K562 (cell line): ENCODE results near the gene EIF5B. TPM values are rescaled to one million over a fixed set of nuclear protein-coding genes. Genes with fewer than 3 reads are reported as not detected.

Experiments
- ATAC-seq: fragments of 200-7000 bp; cut with Tn5 transposase; 3 replicates; pipeline ENCODE4 v1.9.1; 2020; ENCODE audit warnings: moderate library complexity
- BruUV-seq: library from RNA; stranded (reverse); fragments of 400-500 nt; replicated peaks from 2 replicates; lab custom pipeline; 2021; lab: Mats Ljungman, UMichigan
- CTCF ChIA-PET: fragments of 300-600 bp; formaldehyde crosslinking; extraction: SDS; loops from one replicate; lab custom pipeline; 2021; ENCODE audit warnings: low intra/inter-chr PET ratio; lab: Yijun Ruan, JAX
- POLR2A ChIA-PET: fragments of 300-600, 350-650 bp; sonication (Branson Sonifier 250); formaldehyde crosslinking; extraction: SDS; loops from one replicate; lab custom pipeline; 2021; ENCODE audit warnings: antibody characterized with exemption, inconsistent platforms; lab: Yijun Ruan, JAX
- DNase-seq, 4 experiments: peaks; one replicate each; pipeline versions ENCODE4 v3.0.0 to v3.0.0-alpha.2; 2011 to 2018; ENCODE audit warnings: low spot score in 3 of 4, mixed read lengths in 3 of 4; ENCODE audit errors: extremely low read depth in 1 of 4
- FAIRE-seq: peaks from 2 replicates; lab custom pipeline; 2011; peaks lifted over from hg19 to GRCh38; lab: Jason Lieb, UNC
- H2AFZ ChIP-seq: 2 replicates; pipeline ENCODE4 v1.6.0; 2011; ENCODE audit warnings: low read depth, low read length, control low read depth, inconsistent platforms
- H3K27ac ChIP-seq: fragments of 200-600 bp; 3 replicates; pipeline ENCODE4 v1.8.0; 2011; ENCODE audit warnings: low read depth, mild to moderate bottlenecking, control low read depth, inconsistent platforms, low read length, moderate library complexity, mixed read lengths; ENCODE audit errors: extremely low read depth
- H3K27me3 ChIP-seq, 2 experiments: fragments of 300-600 bp in 1 of 2; 2 replicates in 1 of 2; 3 replicates in 1 of 2; pipeline versions ENCODE4 v1.6.0 to v1.8.0; 2011; ENCODE audit warnings: inconsistent platforms in 2 of 2, low read length in 2 of 2, mild to moderate bottlenecking in 1 of 2, mixed read lengths in 1 of 2, moderate library complexity in 1 of 2; ENCODE audit not compliant: control insufficient read depth in 2 of 2, insufficient read depth in 2 of 2
- H3K36me3 ChIP-seq: fragments of 300-600 bp; 3 replicates; pipeline ENCODE4 v1.8.0; 2011; ENCODE audit warnings: mild to moderate bottlenecking, low read length, inconsistent platforms; ENCODE audit not compliant: control insufficient read depth, insufficient read depth
- H3K4me1 ChIP-seq, 2 experiments: fragments of 200-600 bp in 1 of 2; replicated peaks in 1 of 2; 2 replicates in 1 of 2; 3 replicates in 1 of 2; pipeline versions ENCODE4 v1.5.1 to v1.8.0; 2011; ENCODE audit warnings: inconsistent platforms in 2 of 2, low read length in 2 of 2, mild to moderate bottlenecking in 1 of 2, mixed read lengths in 1 of 2, moderate library complexity in 1 of 2; ENCODE audit not compliant: control insufficient read depth in 2 of 2, insufficient read depth in 2 of 2
- H3K4me2 ChIP-seq: 2 replicates; pipeline ENCODE4 v1.6.1; 2011; ENCODE audit warnings: low read length, control low read depth, inconsistent platforms, mixed read lengths; ENCODE audit not compliant: insufficient read depth
- H3K4me3 ChIP-seq: fragments of 200-600 bp; sonication (generic), shearing (Covaris generic); 2 replicates; pipeline ENCODE4 v1.5.1; 2016; ENCODE audit warnings: control low read depth, inconsistent platforms
- H3K79me2 ChIP-seq: fragments of 200-600 bp; 3 replicates; pipeline ENCODE4 v1.8.0; 2011; ENCODE audit warnings: low read length, inconsistent platforms; ENCODE audit not compliant: control insufficient read depth, insufficient read depth
- H3K9ac ChIP-seq, 2 experiments: 2 replicates each; pipeline versions ENCODE4 v1.6.0 to v1.6.1; 2011; ENCODE audit warnings: low read depth in 2 of 2, low read length in 2 of 2, control low read depth in 1 of 2, inconsistent platforms in 1 of 2, mild to moderate bottlenecking in 1 of 2, mixed read lengths in 1 of 2; ENCODE audit not compliant: insufficient read depth in 1 of 2
- H3K9me1 ChIP-seq: one replicate; pipeline ENCODE4 v1.6.0; 2011; ENCODE audit warnings: inconsistent platforms, mild to moderate bottlenecking, low read length, moderate library complexity; ENCODE audit not compliant: control insufficient read depth, insufficient read depth
- H3K9me3 ChIP-seq: replicated peaks from 2 replicates; pipeline ENCODE4 v1.5.1; 2011; ENCODE audit warnings: low read depth, low read length, inconsistent platforms; ENCODE audit not compliant: control insufficient read depth, insufficient read depth
- H4K20me1 ChIP-seq: replicated peaks from 2 replicates; pipeline ENCODE4 v1.6.1; 2011; ENCODE audit warnings: low read length, inconsistent platforms, mixed read lengths; ENCODE audit not compliant: control insufficient read depth, insufficient read depth
- SIRT6 ChIP-seq: IDR thresholded peaks from one replicate; pipeline ENCODE4 v1.6.1; 2012; ENCODE audit warnings: low read depth, mild to moderate bottlenecking, control low read depth, inconsistent platforms, low read length, moderate library complexity
- ZKSCAN8 ChIP-seq: fragments of 200-800 bp; sonication (Bioruptor generic); IDR thresholded peaks from 2 replicates; pipeline ENCODE4 v1.6.1; 2016; ENCODE audit warnings: missing genetic modification characterization, missing compliant biosample characterization
- WGBS: fragments of 100-300 bp; shearing (Covaris generic); methylation state at CpG from one replicate; pipeline ENCODE4 v1.1.6; 2016; ENCODE audit warnings: low coverage, mixed read lengths; ENCODE audit not compliant: insufficient coverage; ENCODE audit errors: missing lambda C conversion rate; 5-methylcytosine and 5-hydroxymethylcytosine counted together
- in situ Hi-C: fragments of 300-500 bp; cut with MboI; formaldehyde crosslinking; loops from 4 replicates; pipeline ENCODE4 v1.15.0; 2018; ENCODE audit warnings: inconsistent platforms, mixed read lengths
- intact Hi-C: fragments of 100-400 bp; cut with micrococcal nuclease; formaldehyde crosslinking; loops from 2 replicates; pipeline ENCODE4 v1.14.2; 2022
- polyA plus RNA-seq, 8 experiments: library from polyadenylated mRNA; depleted of rRNA in 4 of 8; stranded (reverse) in 5 of 8; unstranded in 3 of 8; fragments of >200 nt; fragmentation: Nextera tagmentation in 2 of 8; fragmentation: Illumina TruSeq in 1 of 8; extraction: Ambion mirVana in 2 of 8; extraction: Trizol in 1 of 8; gene quantifications; 2 replicates each; pipeline versions ENCODE4 v1.2.1 to v1.2.3, GENCODE V29; 2011 to 2014; ENCODE audit warnings: inconsistent platforms in 1 of 8, missing spikeins in 1 of 8
- total RNA-seq, 7 experiments: library from RNA; depleted of rRNA in 6 of 7; stranded (reverse); fragments of >200 nt in 6 of 7; fragmentation: Illumina TruSeq in 2 of 7; extraction: Trizol in 2 of 7; gene quantifications; 2 replicates each; pipeline versions ENCODE4 v1.2.1 to v1.2.3, GENCODE V29; 2011 to 2021; ENCODE audit warnings: low replicate concordance in 1 of 7
- TF ChIP-seq, protein P1 (sequence below): fragments of 450-650 bp; formaldehyde crosslinking; IDR thresholded peaks from 2 replicates; pipeline ENCODE4 v1.4.0; 2020; ENCODE audit warnings: mild to moderate bottlenecking, moderate library complexity
- TF ChIP-seq, protein P2 (sequence below): IDR thresholded peaks from 3 replicates; pipeline ENCODE4 v1.6.1; 2011; ENCODE audit warnings: borderline replicate concordance, mild to moderate bottlenecking, moderate library complexity; ENCODE audit not compliant: insufficient read length; ENCODE audit errors: extremely low read depth
- TF ChIP-seq, protein P3 (sequence below), 2 experiments: fragments of 450-650 bp in 1 of 2; IDR thresholded peaks; 2 replicates each; pipeline ENCODE4 v1.6.1; 2011 to 2017; ENCODE audit warnings: low read depth in 2 of 2, antibody characterized with exemption in 1 of 2, borderline replicate concordance in 1 of 2, low read length in 1 of 2, mild to moderate bottlenecking in 1 of 2, mixed read lengths in 1 of 2; ENCODE audit not compliant: control insufficient read depth in 1 of 2
- TF ChIP-seq, protein P4 (sequence below): fragments of 250-450 bp; sonication (Bioruptor Pico); IDR thresholded peaks from 2 replicates; pipeline ENCODE4 v1.5.1; 2021; ENCODE audit warnings: mild to moderate bottlenecking

The EIF5B gene
- total and polyA plus RNA-seq, 9 of the 15 experiments (the other 6 are each of a cell fraction or from before 2014, with no cell fraction given) = 26.5 to 143 (median 47.7) TPM

DNA sequence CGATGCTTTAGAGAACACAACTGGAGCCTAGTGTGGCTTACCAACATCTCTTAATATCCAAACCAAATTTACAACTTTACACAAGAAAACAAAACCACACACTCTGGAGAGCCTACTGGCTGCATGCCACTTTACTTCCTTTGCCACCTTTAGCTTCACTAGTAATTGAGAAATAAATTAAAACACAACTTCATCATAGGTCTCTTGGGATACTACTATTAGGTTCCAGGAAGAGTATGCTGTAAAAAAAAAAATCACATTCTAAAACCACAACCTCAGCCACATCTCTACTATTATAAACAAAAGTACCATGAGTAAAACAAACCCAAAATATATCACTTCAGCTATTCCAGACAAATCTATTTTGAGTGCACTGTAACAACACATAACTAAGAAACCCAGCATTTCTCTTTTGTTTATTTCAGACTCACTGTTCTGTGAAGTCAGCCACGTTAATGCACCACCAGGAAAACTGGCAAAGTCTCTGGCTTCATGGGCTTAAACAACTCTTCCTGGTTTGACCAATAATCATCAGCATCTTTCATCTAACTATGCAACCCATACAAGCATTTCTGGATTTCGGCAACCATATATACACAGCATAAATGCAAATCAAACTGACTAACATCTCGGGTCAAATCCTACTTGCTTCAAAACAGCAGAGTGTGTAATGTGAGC, 93.6 kb downstream of the EIF5B start (continued):
- TF ChIP-seq, protein P1, sequence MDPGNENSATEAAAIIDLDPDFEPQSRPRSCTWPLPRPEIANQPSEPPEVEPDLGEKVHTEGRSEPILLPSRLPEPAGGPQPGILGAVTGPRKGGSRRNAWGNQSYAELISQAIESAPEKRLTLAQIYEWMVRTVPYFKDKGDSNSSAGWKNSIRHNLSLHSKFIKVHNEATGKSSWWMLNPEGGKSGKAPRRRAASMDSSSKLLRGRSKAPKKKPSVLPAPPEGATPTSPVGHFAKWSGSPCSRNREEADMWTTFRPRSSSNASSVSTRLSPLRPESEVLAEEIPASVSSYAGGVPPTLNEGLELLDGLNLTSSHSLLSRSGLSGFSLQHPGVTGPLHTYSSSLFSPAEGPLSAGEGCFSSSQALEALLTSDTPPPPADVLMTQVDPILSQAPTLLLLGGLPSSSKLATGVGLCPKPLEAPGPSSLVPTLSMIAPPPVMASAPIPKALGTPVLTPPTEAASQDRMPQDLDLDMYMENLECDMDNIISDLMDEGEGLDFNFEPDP (CRISPR knock-in tag) = no peak
- TF ChIP-seq ZKSCAN8 (CRISPR knock-in tag) = no peak
- no peak for TF ChIP-seq SIRT6

DNA sequence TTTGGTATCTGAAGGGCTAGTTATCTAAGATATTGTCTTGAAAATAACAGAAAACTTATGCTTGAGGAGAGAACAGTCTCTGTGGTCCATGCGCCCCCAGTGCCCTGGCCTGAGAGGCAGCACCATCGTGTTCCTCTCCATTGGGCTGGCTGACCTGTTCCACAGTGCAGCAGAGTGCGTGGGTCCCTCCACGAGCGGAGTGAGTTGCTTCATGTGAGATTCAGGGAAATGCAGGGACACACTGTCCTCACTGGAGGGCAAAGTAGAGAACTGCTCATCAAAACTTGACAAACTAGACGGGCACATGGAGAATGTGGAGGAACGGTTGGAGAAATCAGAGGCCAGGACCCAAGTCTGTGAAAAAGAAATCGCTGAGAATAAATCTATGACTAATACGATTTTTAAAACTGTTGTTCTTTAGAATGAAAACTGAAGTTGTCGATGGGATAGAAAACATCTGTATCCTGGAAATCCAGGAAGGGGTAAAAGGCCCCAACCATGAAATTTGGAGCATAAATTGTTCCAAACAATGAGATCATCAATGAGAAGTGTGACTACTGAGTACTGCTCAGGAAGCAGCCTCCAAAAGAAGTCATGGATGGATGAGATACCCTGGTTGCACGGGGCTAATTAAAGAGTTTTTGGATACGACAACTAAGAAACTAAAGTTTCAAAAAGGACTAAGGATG, 94.5 kb downstream of the EIF5B start:
- H3K4me1 ChIP-seq = no peaks in the 10 kb centered on the region
- H2AFZ ChIP-seq = no peak overlapping the region
- ATAC-seq (no peak), DNase-seq (no peak), FAIRE-seq (no peak)
- in situ Hi-C loops = no loop called here
- no peak overlapping the region for H3K9ac ChIP-seq
- no peaks in the 10 kb centered on the region for H3K9me3 ChIP-seq
- intact Hi-C loops = no loop called here
- H3K27ac ChIP-seq = no peak overlapping the region
- no peaks in the 10 kb centered on the region for H4K20me1 ChIP-seq
- no peak overlapping the region for H3K4me2 ChIP-seq
- ChIA-PET CTCF (no interaction called here), POLR2A (interaction anchor here (0.7 to 0.8 kb wide), 2 partner anchors 9 to 15 kb away, joined by 4 to 5 read pairs; no protein-coding TSS in a partner anchor)
- H3K27me3 ChIP-seq = no peaks in the 10 kb centered on the region
- no TSS peak for BruUV-seq
- no peak overlapping the region for H3K4me3 ChIP-seq
- peaks cover 80% of the 10 kb centered on the region; the same call in 2 of the 3 replicates for H3K36me3 ChIP-seq
- H3K79me2 ChIP-seq = peaks cover 4% of the 10 kb centered on the region; the same call in 1 of the 3 replicates
- no peaks in the 10 kb centered on the region for H3K9me1 ChIP-seq
- WGBS = 88% methylated on average over 12 of the region's 12 CpGs
- TF ChIP-seq, protein P2, sequence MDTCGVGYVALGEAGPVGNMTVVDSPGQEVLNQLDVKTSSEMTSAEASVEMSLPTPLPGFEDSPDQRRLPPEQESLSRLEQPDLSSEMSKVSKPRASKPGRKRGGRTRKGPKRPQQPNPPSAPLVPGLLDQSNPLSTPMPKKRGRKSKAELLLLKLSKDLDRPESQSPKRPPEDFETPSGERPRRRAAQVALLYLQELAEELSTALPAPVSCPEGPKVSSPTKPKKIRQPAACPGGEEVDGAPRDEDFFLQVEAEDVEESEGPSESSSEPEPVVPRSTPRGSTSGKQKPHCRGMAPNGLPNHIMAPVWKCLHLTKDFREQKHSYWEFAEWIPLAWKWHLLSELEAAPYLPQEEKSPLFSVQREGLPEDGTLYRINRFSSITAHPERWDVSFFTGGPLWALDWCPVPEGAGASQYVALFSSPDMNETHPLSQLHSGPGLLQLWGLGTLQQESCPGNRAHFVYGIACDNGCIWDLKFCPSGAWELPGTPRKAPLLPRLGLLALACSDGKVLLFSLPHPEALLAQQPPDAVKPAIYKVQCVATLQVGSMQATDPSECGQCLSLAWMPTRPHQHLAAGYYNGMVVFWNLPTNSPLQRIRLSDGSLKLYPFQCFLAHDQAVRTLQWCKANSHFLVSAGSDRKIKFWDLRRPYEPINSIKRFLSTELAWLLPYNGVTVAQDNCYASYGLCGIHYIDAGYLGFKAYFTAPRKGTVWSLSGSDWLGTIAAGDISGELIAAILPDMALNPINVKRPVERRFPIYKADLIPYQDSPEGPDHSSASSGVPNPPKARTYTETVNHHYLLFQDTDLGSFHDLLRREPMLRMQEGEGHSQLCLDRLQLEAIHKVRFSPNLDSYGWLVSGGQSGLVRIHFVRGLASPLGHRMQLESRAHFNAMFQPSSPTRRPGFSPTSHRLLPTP = no peak
- TF ChIP-seq, protein P3, sequence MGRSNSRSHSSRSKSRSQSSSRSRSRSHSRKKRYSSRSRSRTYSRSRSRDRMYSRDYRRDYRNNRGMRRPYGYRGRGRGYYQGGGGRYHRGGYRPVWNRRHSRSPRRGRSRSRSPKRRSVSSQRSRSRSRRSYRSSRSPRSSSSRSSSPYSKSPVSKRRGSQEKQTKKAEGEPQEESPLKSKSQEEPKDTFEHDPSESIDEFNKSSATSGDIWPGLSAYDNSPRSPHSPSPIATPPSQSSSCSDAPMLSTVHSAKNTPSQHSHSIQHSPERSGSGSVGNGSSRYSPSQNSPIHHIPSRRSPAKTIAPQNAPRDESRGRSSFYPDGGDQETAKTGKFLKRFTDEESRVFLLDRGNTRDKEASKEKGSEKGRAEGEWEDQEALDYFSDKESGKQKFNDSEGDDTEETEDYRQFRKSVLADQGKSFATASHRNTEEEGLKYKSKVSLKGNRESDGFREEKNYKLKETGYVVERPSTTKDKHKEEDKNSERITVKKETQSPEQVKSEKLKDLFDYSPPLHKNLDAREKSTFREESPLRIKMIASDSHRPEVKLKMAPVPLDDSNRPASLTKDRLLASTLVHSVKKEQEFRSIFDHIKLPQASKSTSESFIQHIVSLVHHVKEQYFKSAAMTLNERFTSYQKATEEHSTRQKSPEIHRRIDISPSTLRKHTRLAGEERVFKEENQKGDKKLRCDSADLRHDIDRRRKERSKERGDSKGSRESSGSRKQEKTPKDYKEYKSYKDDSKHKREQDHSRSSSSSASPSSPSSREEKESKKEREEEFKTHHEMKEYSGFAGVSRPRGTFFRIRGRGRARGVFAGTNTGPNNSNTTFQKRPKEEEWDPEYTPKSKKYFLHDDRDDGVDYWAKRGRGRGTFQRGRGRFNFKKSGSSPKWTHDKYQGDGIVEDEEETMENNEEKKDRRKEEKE (IDR thresholded peaks at IDR 0.05; ENCODE audit: borderline replicate concordance in 1 of 2, control insufficient read depth in 1 of 2, low read depth in 2 of 2, low read length in 1 of 2) = no peak
- TF ChIP-seq, protein P4, sequence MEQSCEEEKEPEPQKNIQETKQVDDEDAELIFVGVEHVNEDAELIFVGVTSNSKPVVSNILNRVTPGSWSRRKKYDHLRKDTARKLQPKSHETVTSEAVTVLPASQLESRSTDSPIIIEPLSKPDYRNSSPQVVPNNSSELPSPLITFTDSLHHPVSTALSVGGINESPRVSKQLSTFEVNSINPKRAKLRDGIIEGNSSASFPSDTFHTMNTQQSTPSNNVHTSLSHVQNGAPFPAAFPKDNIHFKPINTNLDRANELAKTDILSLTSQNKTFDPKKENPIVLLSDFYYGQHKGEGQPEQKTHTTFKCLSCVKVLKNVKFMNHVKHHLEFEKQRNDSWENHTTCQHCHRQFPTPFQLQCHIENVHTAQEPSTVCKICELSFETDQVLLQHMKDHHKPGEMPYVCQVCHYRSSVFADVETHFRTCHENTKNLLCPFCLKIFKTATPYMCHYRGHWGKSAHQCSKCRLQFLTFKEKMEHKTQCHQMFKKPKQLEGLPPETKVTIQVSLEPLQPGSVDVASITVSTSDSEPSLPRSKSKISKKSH (CRISPR knock-in tag) = no peak
